Liver (tissue), 3 donors: Measurements from ENCODE around the gene CACNG6.
"Not testable (repeated sequence)": the region's sequence is repeated elsewhere in the genome, so short reads cannot be mapped to it uniquely, and the experiment has no call there.

Experiments
- GABPA ChIP-seq, 2 donors: IDR thresholded peaks in 1 of 2; conservative IDR thresholded peaks in 1 of 2; 2 replicates each; pipeline ENCODE4 v1.6.1; 2016; ENCODE audit warnings: antibody characterized with exemption in 2 of 2, mild to moderate bottlenecking in 1 of 2, moderate library complexity in 1 of 2
- JUND ChIP-seq, 2 donors: IDR thresholded peaks; 2 replicates each; pipeline ENCODE4 v1.6.1; 2016; ENCODE audit warnings: antibody characterized with exemption in 2 of 2
- SP1 ChIP-seq: IDR thresholded peaks from 2 replicates; pipeline ENCODE4 v1.6.1; 2018; ENCODE audit warnings: antibody characterized with exemption, mild to moderate bottlenecking
- TAF1 ChIP-seq: conservative IDR thresholded peaks from 2 replicates; pipeline ENCODE4 v1.6.1; 2016; ENCODE audit warnings: antibody characterized with exemption, mild to moderate bottlenecking
- TF ChIP-seq, protein P1 (sequence below): fragments of 150-350 bp; IDR thresholded peaks from 2 replicates; pipeline ENCODE4 v1.5.1; 2017; ENCODE audit warnings: improper control_type of control experiment, low read depth, low read length; ENCODE audit not compliant: missing input control
- TF ChIP-seq, protein P2 (sequence below): IDR thresholded peaks from 2 replicates; pipeline ENCODE4 v1.6.1; 2016; ENCODE audit warnings: antibody characterized with exemption
- TF ChIP-seq, protein P3 (sequence below): IDR thresholded peaks from 2 replicates; pipeline ENCODE4 v1.6.1; 2016; ENCODE audit warnings: antibody characterized with exemption
- donor health status: healthy.
- donor health status: healthy.

DNA sequence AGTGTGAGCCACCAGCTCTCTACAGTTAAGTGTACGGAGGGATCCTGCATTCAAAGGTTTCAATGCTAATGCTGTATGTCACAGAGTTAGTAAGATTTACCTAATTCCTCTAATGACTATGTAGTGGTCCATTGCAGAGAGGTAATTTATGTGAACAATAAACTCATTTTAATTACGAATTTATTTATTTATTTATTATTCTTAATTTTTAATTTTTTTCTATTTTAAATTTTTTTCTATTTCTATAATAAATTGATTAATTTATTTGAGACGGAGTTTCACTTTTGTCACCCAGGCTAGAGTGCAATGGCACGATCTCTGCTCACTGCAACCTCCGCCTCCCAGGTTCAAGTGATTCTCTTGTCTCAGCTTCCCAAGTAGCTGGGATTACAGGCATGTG is 42.8 kb upstream of the CACNG6 start:
- not testable (repeated sequence) for TF ChIP-seq TAF1; JUND (IDR thresholded peaks at IDR 0.05); SP1; GABPA (IDR thresholded peaks at IDR 0.05 in 1 of 2, conservative IDR thresholded peaks at IDR 0.05 in 1 of 2)
- TF ChIP-seq, protein P1, sequence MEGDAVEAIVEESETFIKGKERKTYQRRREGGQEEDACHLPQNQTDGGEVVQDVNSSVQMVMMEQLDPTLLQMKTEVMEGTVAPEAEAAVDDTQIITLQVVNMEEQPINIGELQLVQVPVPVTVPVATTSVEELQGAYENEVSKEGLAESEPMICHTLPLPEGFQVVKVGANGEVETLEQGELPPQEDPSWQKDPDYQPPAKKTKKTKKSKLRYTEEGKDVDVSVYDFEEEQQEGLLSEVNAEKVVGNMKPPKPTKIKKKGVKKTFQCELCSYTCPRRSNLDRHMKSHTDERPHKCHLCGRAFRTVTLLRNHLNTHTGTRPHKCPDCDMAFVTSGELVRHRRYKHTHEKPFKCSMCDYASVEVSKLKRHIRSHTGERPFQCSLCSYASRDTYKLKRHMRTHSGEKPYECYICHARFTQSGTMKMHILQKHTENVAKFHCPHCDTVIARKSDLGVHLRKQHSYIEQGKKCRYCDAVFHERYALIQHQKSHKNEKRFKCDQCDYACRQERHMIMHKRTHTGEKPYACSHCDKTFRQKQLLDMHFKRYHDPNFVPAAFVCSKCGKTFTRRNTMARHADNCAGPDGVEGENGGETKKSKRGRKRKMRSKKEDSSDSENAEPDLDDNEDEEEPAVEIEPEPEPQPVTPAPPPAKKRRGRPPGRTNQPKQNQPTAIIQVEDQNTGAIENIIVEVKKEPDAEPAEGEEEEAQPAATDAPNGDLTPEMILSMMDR = not testable (repeated sequence)
- TF ChIP-seq, protein P2, sequence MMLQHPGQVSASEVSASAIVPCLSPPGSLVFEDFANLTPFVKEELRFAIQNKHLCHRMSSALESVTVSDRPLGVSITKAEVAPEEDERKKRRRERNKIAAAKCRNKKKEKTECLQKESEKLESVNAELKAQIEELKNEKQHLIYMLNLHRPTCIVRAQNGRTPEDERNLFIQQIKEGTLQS = not testable (repeated sequence)
- TF ChIP-seq, protein P3, sequence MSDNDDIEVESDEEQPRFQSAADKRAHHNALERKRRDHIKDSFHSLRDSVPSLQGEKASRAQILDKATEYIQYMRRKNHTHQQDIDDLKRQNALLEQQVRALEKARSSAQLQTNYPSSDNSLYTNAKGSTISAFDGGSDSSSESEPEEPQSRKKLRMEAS = not testable (repeated sequence)
